Upper lobe of right lung (tissue), 1 donor: ENCODE results near the gene SPANXB1. TPM values are rescaled to one million over a fixed set of nuclear protein-coding genes. Genes with fewer than 3 reads are reported as not detected.
A peak's percentile ranks its signal among the peaks of the same experiment; 100 is the strongest.
"Not testable (repeated sequence)": the region's sequence is repeated elsewhere in the genome, so short reads cannot be mapped to it uniquely, and the experiment has no call there.

ENCODE experiments used
- ATAC-seq: fragments of 200-7000 bp; cut with Tn5 transposase; one replicate; pipeline ENCODE4 v1.9.1; 2020; ENCODE audit warnings: mild to moderate bottlenecking, moderate library complexity
- DNase-seq: peaks from one replicate; pipeline ENCODE4 v3.0.0-alpha.2; 2020
- H3K27ac ChIP-seq: fragments of 200-600 bp; one replicate; pipeline ENCODE4 v1.8.0; 2022
- H3K27me3 ChIP-seq: fragments of 200-600 bp; one replicate; pipeline ENCODE4 v1.8.0; 2022; ENCODE audit warnings: mild to moderate bottlenecking
- H3K36me3 ChIP-seq: fragments of 200-600 bp; one replicate; pipeline ENCODE4 v1.8.0; 2022
- H3K4me1 ChIP-seq: fragments of 200-600 bp; one replicate; pipeline ENCODE4 v1.8.0; 2022
- H3K4me3 ChIP-seq: fragments of 200-600 bp; one replicate; pipeline ENCODE4 v1.8.0; 2022; ENCODE audit warnings: mild to moderate bottlenecking
- H3K9me3 ChIP-seq: fragments of 200-600 bp; one replicate; pipeline ENCODE4 v1.8.0; 2022
- intact Hi-C: fragments of 100-400 bp; cut with DNase I; formaldehyde crosslinking; loops from one replicate; pipeline ENCODE4 v1.11.0; 2022
- long read RNA-seq: library from polyadenylated mRNA; unstranded; transcript quantifications from one replicate; pipeline ENCODE4 v2.0.0, GENCODE V29; 2021
- total RNA-seq: library from RNA; stranded (reverse); fragmentation: NEBNext Ultra II Directional; extraction: Animal tissue kit (Norgen Biotek cat#: 25700); gene quantifications from one replicate; pipeline ENCODE4 v1.2.1, GENCODE V29; 2021
- TF ChIP-seq, protein P1 (sequence below): fragments of 200-600 bp; IDR thresholded peaks from one replicate; pipeline ENCODE4 v1.8.0; 2022; ENCODE audit warnings: antibody characterized with exemption
- donor health status: DM: no; HTN: yes; CAD: no; lungs with severe emphysema.

Gene SPANXB1, protein sequence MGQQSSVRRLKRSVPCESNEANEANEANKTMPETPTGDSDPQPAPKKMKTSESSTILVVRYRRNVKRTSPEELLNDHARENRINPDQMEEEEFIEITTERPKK
- not detected for total RNA-seq
- long read RNA-seq, result 0 reads

DNA sequence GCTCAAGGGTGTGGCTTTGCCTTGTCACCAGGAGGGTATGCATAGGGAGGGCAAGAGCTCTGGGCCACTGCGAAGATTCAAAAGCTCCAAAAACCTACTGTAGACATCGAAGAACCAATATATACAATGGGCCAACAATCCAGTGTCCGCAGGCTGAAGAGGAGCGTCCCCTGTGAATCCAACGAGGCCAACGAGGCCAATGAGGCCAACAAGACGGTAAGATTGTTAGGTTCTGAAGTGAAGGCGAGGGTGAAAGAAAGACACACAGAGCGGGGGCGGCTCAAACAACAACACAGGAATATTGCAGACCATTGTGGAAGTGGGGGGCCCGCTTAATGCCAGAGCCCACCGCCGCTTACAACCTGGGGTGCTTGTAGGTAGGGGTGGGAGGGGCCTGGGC, at the start of gene SPANXB1:
SPANXB1 (plus strand) TSS at position 27 of the 400 bp plus-strand sequence; CDS start at position 127, 100 bp downstream.
- H3K4me1 ChIP-seq, H3K27me3 ChIP-seq, intact Hi-C loops, DNase-seq, H3K27ac ChIP-seq, H3K4me3 ChIP-seq, ATAC-seq, H3K9me3 ChIP-seq, H3K36me3 ChIP-seq: not testable (repeated sequence)

DNA sequence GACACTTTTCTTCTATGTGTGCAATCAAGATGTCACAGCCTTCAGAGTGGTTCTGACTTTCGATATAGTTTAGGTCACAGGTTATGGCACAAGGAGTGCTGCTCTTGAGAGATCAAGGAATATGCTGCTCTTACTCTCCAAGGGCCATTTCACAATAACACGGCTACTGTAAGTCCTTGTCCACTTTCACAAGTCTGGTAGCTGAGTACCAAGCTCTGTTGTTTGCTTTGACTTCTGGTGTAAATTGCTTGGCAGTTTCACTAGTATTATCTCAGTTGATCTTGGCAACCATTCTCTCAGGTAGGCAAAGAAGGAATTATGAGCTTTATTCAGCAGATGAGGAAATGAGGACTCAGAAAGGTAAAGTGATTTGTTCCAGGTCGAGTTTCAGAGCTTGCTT, 35.4 kb upstream of the SPANXB1 start:
- intact Hi-C loops, result no loop called here
- H3K4me1 ChIP-seq, result no peaks in the 10 kb centered on the region
- no peak overlapping the region for H3K27ac ChIP-seq
- ATAC-seq (peak; percentile 82), DNase-seq (no peak)
- no peaks in the 10 kb centered on the region for H3K27me3 ChIP-seq
- TF ChIP-seq, protein P1, sequence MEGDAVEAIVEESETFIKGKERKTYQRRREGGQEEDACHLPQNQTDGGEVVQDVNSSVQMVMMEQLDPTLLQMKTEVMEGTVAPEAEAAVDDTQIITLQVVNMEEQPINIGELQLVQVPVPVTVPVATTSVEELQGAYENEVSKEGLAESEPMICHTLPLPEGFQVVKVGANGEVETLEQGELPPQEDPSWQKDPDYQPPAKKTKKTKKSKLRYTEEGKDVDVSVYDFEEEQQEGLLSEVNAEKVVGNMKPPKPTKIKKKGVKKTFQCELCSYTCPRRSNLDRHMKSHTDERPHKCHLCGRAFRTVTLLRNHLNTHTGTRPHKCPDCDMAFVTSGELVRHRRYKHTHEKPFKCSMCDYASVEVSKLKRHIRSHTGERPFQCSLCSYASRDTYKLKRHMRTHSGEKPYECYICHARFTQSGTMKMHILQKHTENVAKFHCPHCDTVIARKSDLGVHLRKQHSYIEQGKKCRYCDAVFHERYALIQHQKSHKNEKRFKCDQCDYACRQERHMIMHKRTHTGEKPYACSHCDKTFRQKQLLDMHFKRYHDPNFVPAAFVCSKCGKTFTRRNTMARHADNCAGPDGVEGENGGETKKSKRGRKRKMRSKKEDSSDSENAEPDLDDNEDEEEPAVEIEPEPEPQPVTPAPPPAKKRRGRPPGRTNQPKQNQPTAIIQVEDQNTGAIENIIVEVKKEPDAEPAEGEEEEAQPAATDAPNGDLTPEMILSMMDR, result no peak
- no peaks in the 10 kb centered on the region for H3K9me3 ChIP-seq
- no peak overlapping the region for H3K4me3 ChIP-seq
- H3K36me3 ChIP-seq, result no peaks in the 10 kb centered on the region

DNA sequence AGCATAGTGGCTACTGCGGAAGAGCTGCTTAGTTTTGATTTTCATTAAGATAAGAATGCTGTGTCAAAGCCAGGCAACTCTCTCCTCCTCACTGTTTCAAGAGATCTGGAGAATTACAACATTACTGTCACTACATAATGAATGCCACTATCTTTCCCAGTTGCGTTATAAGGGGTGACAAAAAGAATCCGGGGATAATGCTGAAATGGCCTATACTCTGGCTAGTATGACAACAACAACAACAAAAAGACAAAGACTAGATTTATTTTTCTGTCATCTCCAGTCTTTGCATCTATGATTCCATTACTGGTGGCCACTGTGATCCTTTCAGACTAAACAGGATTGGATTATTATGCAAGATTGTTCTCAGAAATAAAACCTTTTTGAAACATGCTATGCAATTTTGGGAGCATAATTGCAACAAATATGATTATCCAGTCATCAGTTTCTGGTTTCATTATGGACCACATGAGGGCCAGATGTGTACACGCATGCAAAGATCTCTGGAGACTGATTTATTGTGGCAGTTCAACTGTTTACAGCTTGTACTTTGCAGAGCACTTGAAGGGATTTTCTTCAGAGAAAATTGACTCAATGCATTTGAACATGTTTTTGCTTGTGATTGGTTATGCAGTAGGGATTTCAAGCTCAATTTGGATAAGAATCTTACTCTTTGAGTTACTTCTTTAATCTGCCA, 31.1 kb upstream of the SPANXB1 start:
- Histone ChIP-seq H3K9me3 (no peaks in the 10 kb centered on the region), H3K27me3 (no peaks in the 10 kb centered on the region), H3K36me3 (no peaks in the 10 kb centered on the region), H3K27ac (no peak overlapping the region), H3K4me1 (no peaks in the 10 kb centered on the region), H3K4me3 (no peak overlapping the region)
- no peak for ATAC-seq
- TF ChIP-seq, protein P1, result no peak
- no peak for DNase-seq
- intact Hi-C loops, result no loop called here

DNA sequence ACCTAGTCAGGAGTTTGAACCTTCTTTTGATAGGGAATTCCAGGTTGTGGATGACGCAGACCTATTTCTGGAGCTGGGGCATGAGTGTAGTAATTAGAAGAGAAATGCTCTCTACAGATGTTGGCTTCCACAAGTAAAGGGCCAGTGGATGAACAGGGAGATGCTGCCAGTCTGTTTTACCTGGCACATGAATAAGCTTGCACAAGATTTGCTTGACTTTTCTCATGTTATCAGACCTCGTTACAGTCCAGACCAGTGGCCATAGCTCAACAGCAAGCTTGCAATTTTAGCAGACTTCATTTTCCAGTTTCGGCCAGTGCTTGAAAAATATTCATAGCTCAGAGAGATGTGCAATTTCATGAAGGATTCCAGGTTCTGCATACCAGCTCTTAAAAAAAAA, 26.9 kb upstream of the SPANXB1 start:
- Histone ChIP-seq H3K4me3 (no peak overlapping the region), H3K4me1 (no peaks in the 10 kb centered on the region), H3K36me3 (no peaks in the 10 kb centered on the region), H3K9me3 (no peaks in the 10 kb centered on the region), H3K27ac (no peak overlapping the region), H3K27me3 (no peaks in the 10 kb centered on the region)
- intact Hi-C loops, result no loop called here
- TF ChIP-seq, protein P1, result no peak
- no peak for ATAC-seq
- DNase-seq, result no peak

DNA sequence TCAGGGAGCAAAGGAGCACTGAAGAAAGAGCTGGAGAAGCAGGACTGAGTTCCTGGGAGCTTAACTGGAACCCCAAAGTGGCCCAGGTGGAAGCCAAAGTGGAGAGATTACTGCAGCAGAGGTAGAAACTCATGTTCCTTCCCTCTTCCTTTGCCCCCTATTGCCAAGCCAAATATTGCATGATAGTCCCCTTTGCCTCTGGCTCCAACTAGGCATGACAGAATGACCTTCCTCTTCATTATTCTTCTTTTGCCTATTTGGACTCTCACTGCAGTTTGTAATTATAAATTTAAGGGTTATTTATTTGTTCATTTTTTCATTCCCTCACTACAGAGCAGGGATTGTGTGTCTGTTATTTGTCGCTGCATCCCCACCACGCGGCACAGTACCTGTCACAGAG, 22.1 kb upstream of the SPANXB1 start:
- DNase-seq (no peak), ATAC-seq (no peak)
- Histone ChIP-seq H3K4me1 (no peaks in the 10 kb centered on the region), H3K4me3 (no peak overlapping the region), H3K9me3 (no peaks in the 10 kb centered on the region), H3K27ac (no peak overlapping the region), H3K36me3 (no peaks in the 10 kb centered on the region), H3K27me3 (no peaks in the 10 kb centered on the region)
- intact Hi-C loops, result no loop called here
- TF ChIP-seq, protein P1, result no peak

DNA sequence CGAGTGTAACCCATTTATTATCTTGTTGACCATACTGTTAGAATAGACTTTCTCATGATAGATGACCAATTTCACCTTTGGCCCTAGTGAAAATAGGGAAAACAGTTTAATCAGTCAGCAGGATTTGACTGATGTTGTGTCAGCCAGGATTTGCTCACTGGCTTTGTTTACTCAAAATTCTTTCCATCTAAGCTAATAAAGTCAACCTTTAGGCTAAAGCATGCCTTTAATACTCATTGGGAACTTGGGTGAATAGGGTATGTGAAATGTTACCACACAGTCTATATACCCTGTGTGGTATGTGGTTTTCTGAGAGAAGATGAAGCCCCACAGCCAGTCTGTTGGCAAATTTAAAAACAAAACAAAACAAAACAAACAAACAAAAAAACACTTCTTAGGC, 18.7 kb upstream of the SPANXB1 start:
- Histone ChIP-seq H3K9me3 (no peaks in the 10 kb centered on the region), H3K4me3 (no peak overlapping the region), H3K27ac (no peak overlapping the region), H3K4me1 (no peaks in the 10 kb centered on the region), H3K27me3 (no peaks in the 10 kb centered on the region), H3K36me3 (no peaks in the 10 kb centered on the region)
- DNase-seq, result no peak
- intact Hi-C loops, result no loop called here
- ATAC-seq, result no peak
- TF ChIP-seq, protein P1, result no peak

DNA sequence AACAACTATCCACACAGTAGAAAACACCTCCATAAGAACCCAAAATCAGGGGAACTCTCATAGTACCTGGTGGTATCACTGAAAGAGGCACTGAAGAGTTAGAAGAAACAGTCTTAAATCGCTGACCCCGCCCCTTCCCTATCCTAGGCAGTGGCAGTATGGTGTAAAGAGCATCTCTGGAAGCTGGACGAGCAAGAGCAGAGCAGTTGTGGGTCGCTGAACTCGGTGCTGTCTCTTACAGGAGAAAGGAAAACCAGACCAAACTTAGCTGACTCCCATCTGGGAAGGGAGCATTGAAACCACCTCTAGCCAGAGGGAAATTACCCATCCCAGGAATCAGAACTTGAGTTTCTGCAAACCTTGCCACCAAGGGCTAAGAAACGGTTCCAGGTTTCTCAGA, 2.8 kb downstream of the SPANXB1 start:
- H3K27me3 ChIP-seq, H3K4me1 ChIP-seq, DNase-seq, H3K9me3 ChIP-seq, intact Hi-C loops, H3K27ac ChIP-seq, H3K36me3 ChIP-seq, H3K4me3 ChIP-seq, ATAC-seq: not testable (repeated sequence)

DNA sequence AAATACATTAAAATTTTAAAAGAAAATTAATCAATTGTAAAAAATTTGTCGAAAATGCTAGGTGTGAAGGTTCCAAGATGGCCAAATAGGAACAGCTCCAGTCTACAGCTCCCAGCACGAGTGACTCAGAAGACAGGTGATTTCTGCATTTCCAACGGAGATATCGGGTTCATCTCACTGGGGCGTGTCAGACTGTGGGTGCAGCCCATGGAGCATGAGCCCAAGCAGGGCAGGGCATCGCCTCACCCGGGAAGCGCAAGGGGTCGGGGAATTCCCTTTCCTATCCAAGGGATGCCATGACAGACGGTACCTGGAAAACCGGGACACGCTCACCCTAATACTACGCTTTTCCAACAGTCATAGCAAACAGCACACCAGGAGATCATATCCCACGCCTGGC, 41.9 kb downstream of the SPANXB1 start:
- DNase-seq, intact Hi-C loops, ATAC-seq: not testable (repeated sequence)

DNA sequence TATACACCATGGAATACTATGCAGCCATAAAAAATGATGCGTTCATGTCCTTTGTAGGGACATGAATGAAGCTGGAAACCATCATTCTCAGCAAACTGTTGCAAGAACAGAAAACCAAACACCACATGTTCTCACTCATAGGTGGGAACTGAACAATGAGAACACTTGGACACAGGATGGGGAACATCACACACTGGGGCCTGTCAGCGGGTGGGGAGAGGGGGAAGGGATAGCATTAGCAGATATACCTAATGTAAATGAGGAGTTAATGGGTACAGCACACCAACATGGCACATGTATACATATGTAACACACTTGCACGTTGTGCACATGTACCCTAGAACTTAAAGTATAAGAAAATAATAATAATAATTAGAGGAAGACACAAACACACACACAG, 47.5 kb downstream of the SPANXB1 start:
- H3K36me3 ChIP-seq, H3K4me3 ChIP-seq, H3K27me3 ChIP-seq, H3K27ac ChIP-seq, intact Hi-C loops, DNase-seq, H3K9me3 ChIP-seq, H3K4me1 ChIP-seq, ATAC-seq: not testable (repeated sequence)

More for the DNA sequence above, 41.9 kb downstream of the SPANXB1 start:
- not testable (repeated sequence) for H3K4me3 ChIP-seq, H3K36me3 ChIP-seq, H3K9me3 ChIP-seq, H3K27me3 ChIP-seq, H3K27ac ChIP-seq, H3K4me1 ChIP-seq
